ENCODE data around the gene CCIN.

DNA sequence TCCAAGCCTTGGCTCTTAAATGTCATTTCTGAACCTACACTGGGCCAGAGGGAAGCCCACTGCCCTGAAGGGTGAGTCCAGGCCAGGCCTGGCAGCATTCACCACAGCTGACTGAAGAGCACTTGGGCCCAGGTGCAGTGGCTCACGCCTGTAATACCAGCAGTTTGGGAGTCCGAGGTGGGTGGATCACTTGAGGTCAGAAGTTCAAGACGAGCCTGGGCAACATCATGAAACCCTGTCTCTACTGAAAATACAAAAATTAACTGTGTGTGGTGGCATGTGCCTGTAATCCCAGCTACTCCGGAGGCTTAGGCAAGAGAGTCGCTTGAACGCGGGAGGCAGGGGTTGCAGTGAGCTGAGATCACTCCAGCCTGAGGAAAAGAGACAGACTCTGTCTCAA, 5.1 kb downstream of the CCIN start:
- no peak for TF ChIP-seq CBX2 (IDR thresholded peaks at IDR 0.05; ENCODE audit: borderline replicate concordance, low read depth)
- no peak for TF ChIP-seq RNF2 (IDR thresholded peaks at IDR 0.05; ENCODE audit: borderline replicate concordance, low read depth)
- no peak for TF ChIP-seq CEBPB (IDR thresholded peaks at IDR 0.05)
- TF ChIP-seq ZFP36 (IDR thresholded peaks at IDR 0.05; ENCODE audit: borderline replicate concordance, partially characterized antibody): no peak
- TF ChIP-seq POLR2A (IDR thresholded peaks at IDR 0.05; ENCODE audit: low read length): no peak
- TF ChIP-seq, protein P1, sequence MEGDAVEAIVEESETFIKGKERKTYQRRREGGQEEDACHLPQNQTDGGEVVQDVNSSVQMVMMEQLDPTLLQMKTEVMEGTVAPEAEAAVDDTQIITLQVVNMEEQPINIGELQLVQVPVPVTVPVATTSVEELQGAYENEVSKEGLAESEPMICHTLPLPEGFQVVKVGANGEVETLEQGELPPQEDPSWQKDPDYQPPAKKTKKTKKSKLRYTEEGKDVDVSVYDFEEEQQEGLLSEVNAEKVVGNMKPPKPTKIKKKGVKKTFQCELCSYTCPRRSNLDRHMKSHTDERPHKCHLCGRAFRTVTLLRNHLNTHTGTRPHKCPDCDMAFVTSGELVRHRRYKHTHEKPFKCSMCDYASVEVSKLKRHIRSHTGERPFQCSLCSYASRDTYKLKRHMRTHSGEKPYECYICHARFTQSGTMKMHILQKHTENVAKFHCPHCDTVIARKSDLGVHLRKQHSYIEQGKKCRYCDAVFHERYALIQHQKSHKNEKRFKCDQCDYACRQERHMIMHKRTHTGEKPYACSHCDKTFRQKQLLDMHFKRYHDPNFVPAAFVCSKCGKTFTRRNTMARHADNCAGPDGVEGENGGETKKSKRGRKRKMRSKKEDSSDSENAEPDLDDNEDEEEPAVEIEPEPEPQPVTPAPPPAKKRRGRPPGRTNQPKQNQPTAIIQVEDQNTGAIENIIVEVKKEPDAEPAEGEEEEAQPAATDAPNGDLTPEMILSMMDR (IDR thresholded peaks at IDR 0.05): no peak
- TF ChIP-seq EP300 (IDR thresholded peaks at IDR 0.05): no peak
- TF ChIP-seq HDAC2 (IDR thresholded peaks at IDR 0.05): no peak
- no peak for TF ChIP-seq RAD21 (conservative IDR thresholded peaks at IDR 0.05 in 1 of 2, IDR thresholded peaks at IDR 0.05 in 1 of 2)
- no peak for TF ChIP-seq POLR2AphosphoS2 (conservative IDR thresholded peaks at IDR 0.05; ENCODE audit: low read length)
- TF ChIP-seq, protein P2, sequence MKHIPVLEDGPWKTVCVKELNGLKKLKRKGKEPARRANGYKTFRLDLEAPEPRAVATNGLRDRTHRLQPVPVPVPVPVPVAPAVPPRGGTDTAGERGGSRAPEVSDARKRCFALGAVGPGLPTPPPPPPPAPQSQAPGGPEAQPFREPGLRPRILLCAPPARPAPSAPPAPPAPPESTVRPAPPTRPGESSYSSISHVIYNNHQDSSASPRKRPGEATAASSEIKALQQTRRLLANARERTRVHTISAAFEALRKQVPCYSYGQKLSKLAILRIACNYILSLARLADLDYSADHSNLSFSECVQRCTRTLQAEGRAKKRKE (CRISPR knock-in tag; IDR thresholded peaks at IDR 0.05; ENCODE audit: low read depth): no peak
